ENCODE results near the gene LMO7. TPM values are rescaled to one million over a fixed set of nuclear protein-coding genes. Genes with fewer than 3 reads are reported as not detected.
"Not testable (repeated sequence)": the region's sequence is repeated elsewhere in the genome, so short reads cannot be mapped to it uniquely, and the experiment has no call there.

Gene LMO7
- total RNA-seq, 2 experiments from 2014 or later, result 21.4 to 25.4 TPM

GRCh38 chr13:75679459-75679858, 43.3 kb downstream of the LMO7 start:
- intact Hi-C loops (cut with micrococcal nuclease; ENCODE audit: unreplicated experiment), result no loop called here
- CTCF ChIA-PET (ENCODE audit: unreplicated experiment), result no interaction called here
- H3K9me3 ChIP-seq (ENCODE audit: low read length), result no peaks in the 10 kb centered on the region
- no peak overlapping the region for H3K27ac ChIP-seq (ENCODE audit: low read depth, low read length, poor library complexity, severe bottlenecking)
- POLR2A ChIA-PET, result interaction anchor here (0.6 to 0.7 kb wide), 2 partner anchors 29 to 120 kb away, joined by 3 read pairs; no protein-coding TSS in a partner anchor
- H3K4me1 ChIP-seq (ENCODE audit: insufficient read depth, low read length, poor library complexity, severe bottlenecking), result no peaks in the 10 kb centered on the region
- no peak overlapping the region for H3K4me3 ChIP-seq (ENCODE audit: low read depth, low read length, poor library complexity, severe bottlenecking)
- H2AFZ ChIP-seq (ENCODE audit: low read length), result no peak overlapping the region
- no peaks in the 10 kb centered on the region for H3K9me2 ChIP-seq (ENCODE audit: insufficient read depth, low read length)
- no peak overlapping the region for H3K4me2 ChIP-seq (ENCODE audit: low read length)
- H3K36me3 ChIP-seq (ENCODE audit: insufficient read depth, low read length), result no peaks in the 10 kb centered on the region
- TF ChIP-seq, protein P1, sequence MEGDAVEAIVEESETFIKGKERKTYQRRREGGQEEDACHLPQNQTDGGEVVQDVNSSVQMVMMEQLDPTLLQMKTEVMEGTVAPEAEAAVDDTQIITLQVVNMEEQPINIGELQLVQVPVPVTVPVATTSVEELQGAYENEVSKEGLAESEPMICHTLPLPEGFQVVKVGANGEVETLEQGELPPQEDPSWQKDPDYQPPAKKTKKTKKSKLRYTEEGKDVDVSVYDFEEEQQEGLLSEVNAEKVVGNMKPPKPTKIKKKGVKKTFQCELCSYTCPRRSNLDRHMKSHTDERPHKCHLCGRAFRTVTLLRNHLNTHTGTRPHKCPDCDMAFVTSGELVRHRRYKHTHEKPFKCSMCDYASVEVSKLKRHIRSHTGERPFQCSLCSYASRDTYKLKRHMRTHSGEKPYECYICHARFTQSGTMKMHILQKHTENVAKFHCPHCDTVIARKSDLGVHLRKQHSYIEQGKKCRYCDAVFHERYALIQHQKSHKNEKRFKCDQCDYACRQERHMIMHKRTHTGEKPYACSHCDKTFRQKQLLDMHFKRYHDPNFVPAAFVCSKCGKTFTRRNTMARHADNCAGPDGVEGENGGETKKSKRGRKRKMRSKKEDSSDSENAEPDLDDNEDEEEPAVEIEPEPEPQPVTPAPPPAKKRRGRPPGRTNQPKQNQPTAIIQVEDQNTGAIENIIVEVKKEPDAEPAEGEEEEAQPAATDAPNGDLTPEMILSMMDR (conservative IDR thresholded peaks at IDR 0.05; ENCODE audit: low read length), result no peak
- no peak for TF ChIP-seq EZH2phosphoT487 (IDR thresholded peaks at IDR 0.05; ENCODE audit: borderline replicate concordance, low read depth, low read length)
- H3K79me2 ChIP-seq (ENCODE audit: insufficient read depth, low read depth, low read length), result no peaks in the 10 kb centered on the region
- no peak for DNase-seq (ENCODE audit: low spot score)
- BruUV-seq (replicated peaks), result no TSS peak
- no peaks in the 10 kb centered on the region for H4K20me1 ChIP-seq (ENCODE audit: insufficient read depth, low read length)

- H3K79me2 ChIP-seq (ENCODE audit: insufficient read depth, low read depth, low read length); CTCF ChIA-PET (ENCODE audit: unreplicated experiment); H3K4me2 ChIP-seq (ENCODE audit: low read length); H2AFZ ChIP-seq (ENCODE audit: low read length); H3K9me3 ChIP-seq (ENCODE audit: low read length); DNase-seq (ENCODE audit: low spot score); intact Hi-C loops (cut with micrococcal nuclease; ENCODE audit: unreplicated experiment); H3K4me3 ChIP-seq (ENCODE audit: low read depth, low read length, poor library complexity, severe bottlenecking); H3K36me3 ChIP-seq (ENCODE audit: insufficient read depth, low read length); H3K27ac ChIP-seq (ENCODE audit: low read depth, low read length, poor library complexity, severe bottlenecking); BruUV-seq (replicated peaks); H3K4me1 ChIP-seq (ENCODE audit: insufficient read depth, low read length, poor library complexity, severe bottlenecking); H4K20me1 ChIP-seq (ENCODE audit: insufficient read depth, low read length); H3K9me2 ChIP-seq (ENCODE audit: insufficient read depth, low read length): not testable (repeated sequence)
- POLR2A ChIA-PET, result interaction anchor here (0.7 kb wide), 1 partner anchor 119 kb away, joined by 3 read pairs; no protein-coding TSS in a partner anchor
These were observed 44.1 kb downstream of the LMO7 start for GRCh38 chr13:75680251-75680650.

- H3K36me3 ChIP-seq (ENCODE audit: insufficient read depth, low read length), result no peaks in the 10 kb centered on the region
- no TSS peak for BruUV-seq (replicated peaks)
- H3K9me3 ChIP-seq (ENCODE audit: low read length), result no peaks in the 10 kb centered on the region
- H3K27ac ChIP-seq (ENCODE audit: low read depth, low read length, poor library complexity, severe bottlenecking), result no peak overlapping the region
- no peaks in the 10 kb centered on the region for H3K4me1 ChIP-seq (ENCODE audit: insufficient read depth, low read length, poor library complexity, severe bottlenecking)
- ChIA-PET POLR2A (interaction anchor here (0.6 kb wide), 1 partner anchor 571 kb away, joined by 3 read pairs; no protein-coding TSS in a partner anchor), CTCF (ENCODE audit: unreplicated experiment) (no interaction called here)
- no peak overlapping the region for H2AFZ ChIP-seq (ENCODE audit: low read length)
- TF ChIP-seq, protein P1 (conservative IDR thresholded peaks at IDR 0.05; ENCODE audit: low read length), result no peak
- no peak for TF ChIP-seq EZH2phosphoT487 (IDR thresholded peaks at IDR 0.05; ENCODE audit: borderline replicate concordance, low read depth, low read length)
- intact Hi-C loops (cut with micrococcal nuclease; ENCODE audit: unreplicated experiment), result no loop called here
- H3K4me3 ChIP-seq (ENCODE audit: low read depth, low read length, poor library complexity, severe bottlenecking), result no peak overlapping the region
- no peak overlapping the region for H3K4me2 ChIP-seq (ENCODE audit: low read length)
- H3K79me2 ChIP-seq (ENCODE audit: insufficient read depth, low read depth, low read length), result no peaks in the 10 kb centered on the region
- H3K9me2 ChIP-seq (ENCODE audit: insufficient read depth, low read length), result no peaks in the 10 kb centered on the region
- no peak for DNase-seq (ENCODE audit: low spot score)
- no peaks in the 10 kb centered on the region for H4K20me1 ChIP-seq (ENCODE audit: insufficient read depth, low read length)
These were observed 46.2 kb downstream of the LMO7 start for GRCh38 chr13:75682326-75682725.

All from OCI-LY7 (cell line).